B cell (primary cell): ENCODE measurements around the gene HSD17B1. TPM values are rescaled to one million over a fixed set of nuclear protein-coding genes. Genes with fewer than 3 reads are reported as not detected.

Experiments
- ATAC-seq: fragments of 200-7000 bp; cut with Tn5 transposase; one replicate; pipeline ENCODE4 v1.10.0; 2021; ENCODE audit warnings: low read depth, mild to moderate bottlenecking, moderate number of reproducible peaks, moderate library complexity
- CTCF ChIA-PET: fragments of 350-600 bp; sonication (Branson Sonifier 250); formaldehyde crosslinking; loops from one replicate; lab custom pipeline; 2021; ENCODE audit warnings: antibody characterized with exemption, inconsistent platforms; lab: Charles Lee
- POLR2A ChIA-PET: fragments of 350-600 bp; sonication (Branson Sonifier 250); formaldehyde crosslinking; loops from one replicate; lab custom pipeline; 2021; ENCODE audit warnings: antibody characterized with exemption; lab: Charles Lee
- DNase-seq: peaks from one replicate; pipeline ENCODE4 v3.0.0; 2013
- H2AFZ ChIP-seq: 2 replicates; pipeline ENCODE4 v1.6.1; 2012; ENCODE audit warnings: mild to moderate bottlenecking, low read depth, low read length; ENCODE audit not compliant: insufficient read depth, poor library complexity, severe bottlenecking
- H3K27ac ChIP-seq, 2 donors: 1 replicate in 1 of 2; 2 replicates in 1 of 2; pipeline ENCODE4 v1.5.1; 2012 to 2013; ENCODE audit warnings: low read length in 2 of 2, mild to moderate bottlenecking in 2 of 2, moderate library complexity in 1 of 2
- H3K27me3 ChIP-seq, 4 experiments: fragments of 200-600 bp in 1 of 4; sonication (generic) in 1 of 4; replicated peaks in 1 of 4; 1 replicate in 2 of 4; 2 replicates in 2 of 4; pipeline versions ENCODE4 v1.6.1 to v1.7.0; 2013 to 2016; ENCODE audit warnings: low read length in 3 of 4, mild to moderate bottlenecking in 2 of 4, mixed read lengths in 1 of 4, moderate library complexity in 1 of 4; ENCODE audit not compliant: insufficient read depth in 4 of 4, control insufficient read depth in 3 of 4; ENCODE audit errors: control extremely low read depth in 1 of 4
- H3K36me3 ChIP-seq, 2 experiments: replicated peaks in 1 of 2; 1 replicate in 1 of 2; 2 replicates in 1 of 2; pipeline versions ENCODE4 v1.6.1 to v1.7.1; 2013; ENCODE audit warnings: low read length in 1 of 2; ENCODE audit not compliant: insufficient read depth in 2 of 2, control insufficient read depth in 1 of 2; ENCODE audit errors: control extremely low read depth in 1 of 2, extremely low read depth in 1 of 2
- H3K4me1 ChIP-seq, 2 donors: fragments of 200-600 bp in 1 of 2; sonication (generic) in 1 of 2; 1 replicate in 1 of 2; 2 replicates in 1 of 2; pipeline versions ENCODE4 v1.5.1 to v1.6.1; 2013 to 2017; ENCODE audit warnings: low read length in 2 of 2; ENCODE audit not compliant: control insufficient read depth in 2 of 2, insufficient read depth in 2 of 2
- H3K4me2 ChIP-seq: replicated peaks from 2 replicates; pipeline ENCODE3; 2012; ENCODE audit warnings: mild to moderate bottlenecking, low read depth, low read length; ENCODE audit not compliant: poor library complexity, severe bottlenecking
- H3K4me3 ChIP-seq, 5 experiments: fragments of 200-600 bp in 1 of 5; sonication (generic) in 1 of 5; 1 replicate in 3 of 5; 2 replicates in 2 of 5; pipeline versions ENCODE4 v1.5.1 to v1.7.0; 2011 to 2016; ENCODE audit warnings: low read length in 4 of 5, mild to moderate bottlenecking in 4 of 5, low read depth in 2 of 5, control low read depth in 1 of 5, moderate library complexity in 1 of 5; ENCODE audit not compliant: insufficient read depth in 1 of 5; ENCODE audit errors: control extremely low read depth in 1 of 5, extremely low read depth in 1 of 5
- H3K79me2 ChIP-seq: fragments of 200-600 bp; sonication (generic); one replicate; pipeline ENCODE4 v1.6.0; 2016; ENCODE audit warnings: low read length; ENCODE audit not compliant: control insufficient read depth, insufficient read depth
- H3K9ac ChIP-seq: fragments of 200-600 bp; sonication (generic); 2 replicates; pipeline ENCODE4 v1.6.1; 2017; ENCODE audit warnings: mild to moderate bottlenecking, low read length, moderate library complexity
- H3K9me3 ChIP-seq, 3 donors: one replicate each; pipeline versions ENCODE4 v1.6.1 to v1.7.1; 2013; ENCODE audit warnings: low read length in 2 of 3; ENCODE audit not compliant: control insufficient read depth in 2 of 3, insufficient read depth in 1 of 3; ENCODE audit errors: control extremely low read depth in 1 of 3
- H4K20me1 ChIP-seq: 2 replicates; pipeline ENCODE4 v1.6.0; 2012; ENCODE audit warnings: mild to moderate bottlenecking, low read length; ENCODE audit not compliant: insufficient read depth, control insufficient read depth, poor library complexity, severe bottlenecking
- H3K27ac Mint-ChIP-seq: one replicate; pipeline ENCODE4 v1.8.0; 2021; ENCODE audit warnings: mixed read lengths
- H3K27me3 Mint-ChIP-seq: one replicate; pipeline ENCODE4 v1.8.0; 2021; ENCODE audit warnings: mixed read lengths
- H3K4me1 Mint-ChIP-seq: one replicate; pipeline ENCODE4 v1.8.0; 2021; ENCODE audit warnings: mixed read lengths
- H3K4me3 Mint-ChIP-seq: one replicate; pipeline ENCODE4 v1.8.0; 2021; ENCODE audit warnings: mixed read lengths
- H3K9me3 Mint-ChIP-seq: one replicate; pipeline ENCODE4 v1.8.0; 2022; ENCODE audit warnings: mixed read lengths; ENCODE audit not compliant: insufficient read depth
- EZH2 ChIP-seq: IDR thresholded peaks from 2 replicates; pipeline ENCODE4 v1.6.1; 2012; ENCODE audit warnings: borderline replicate concordance, low read depth, mild to moderate bottlenecking, moderate library complexity, low read length; ENCODE audit not compliant: insufficient read depth, poor library complexity, severe bottlenecking
- WGBS: methylation state at CpG from one replicate; pipeline ENCODE4 v1.1.5; 2013; ENCODE audit warnings: missing lambda C conversion rate; ENCODE audit not compliant: insufficient coverage; 5-methylcytosine and 5-hydroxymethylcytosine counted together
- intact Hi-C: fragments of 100-400 bp; cut with micrococcal nuclease; formaldehyde crosslinking; loops from one replicate; pipeline ENCODE4 v1.10.0; 2022
- polyA plus RNA-seq: library from polyadenylated mRNA; depleted of rRNA; stranded (reverse); fragments of >200 nt; gene quantifications from 2 replicates; pipeline ENCODE4 v1.2.3, GENCODE V29; 2012
- total RNA-seq, 2 donors: library from RNA; stranded (reverse); fragments of 120-200 nt in 1 of 2; gene quantifications; 1 replicate in 1 of 2; 2 replicates in 1 of 2; pipeline versions ENCODE4 v1.2.3 to v1.2.4, GENCODE V29; 2013 to 2022
- TF ChIP-seq, protein P1 (sequence below): fragments of 200-600 bp; IDR thresholded peaks from one replicate; pipeline ENCODE4 v1.8.0; 2022; ENCODE audit warnings: antibody characterized with exemption, mild to moderate bottlenecking

The HSD17B1 gene
- total and polyA plus RNA-seq, 2 donors (not counting 1 experiment from before 2014, with no cell fraction given): 1.3 to 3.3 TPM

DNA sequence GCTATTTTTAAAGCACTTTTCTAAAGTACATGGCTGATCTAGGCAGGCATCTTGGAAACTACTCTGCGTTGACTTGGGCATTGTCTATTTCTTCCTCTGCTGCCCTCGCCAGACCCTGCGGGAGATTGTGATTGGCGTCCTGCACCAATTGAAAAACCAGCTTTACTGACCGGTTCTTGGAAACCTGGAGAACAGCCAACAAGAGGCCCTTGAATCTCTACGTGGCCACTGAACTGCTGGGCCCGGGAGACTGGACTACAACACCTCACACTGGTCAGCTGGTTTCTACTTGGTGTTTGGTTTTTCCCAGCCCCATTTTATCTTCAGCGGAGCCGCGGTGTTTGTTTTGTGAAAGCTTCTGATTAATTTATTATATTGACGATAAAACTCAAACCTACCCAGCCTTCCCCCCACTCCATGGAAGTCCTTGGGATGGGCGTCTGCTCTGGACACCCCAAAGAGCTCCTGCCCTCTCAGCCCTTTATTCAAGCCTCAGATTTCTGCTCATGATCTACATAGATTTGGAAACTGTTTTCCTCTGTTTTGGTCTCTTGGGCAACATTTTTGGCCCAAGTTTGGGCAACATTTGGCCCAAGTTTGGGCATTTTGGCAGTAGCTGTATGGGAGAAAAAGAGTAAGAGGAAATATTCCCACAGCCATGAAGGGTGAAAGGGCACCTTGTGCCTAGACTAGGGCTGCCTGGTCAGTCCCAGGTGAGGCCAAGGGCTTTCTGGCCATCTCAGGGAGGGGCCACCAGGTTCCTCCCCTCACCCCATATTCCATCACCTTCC is 18.9 kb downstream of the HSD17B1 start:
- POLR2A ChIA-PET: no interaction called here
- DNase-seq (no peak), ATAC-seq (no peak)
- Mint-ChIP-seq H3K27me3 (no peaks in the 10 kb centered on the region), H3K4me3 (no peak overlapping the region), H3K4me1 (peaks cover 29% of the 10 kb centered on the region), H3K9me3 (no peaks in the 10 kb centered on the region), H3K27ac (no peak overlapping the region)
- Histone ChIP-seq H4K20me1 (peaks cover 13% of the 10 kb centered on the region), H3K4me1 (peaks cover 6 to 23% of the 10 kb centered on the region in 2 donors), H3K9me3 (no peaks in the 10 kb centered on the region), H2AFZ (no peak overlapping the region), H3K79me2 (peaks cover 23% of the 10 kb centered on the region), H3K27ac (no peak overlapping the region), H3K9ac (no peak overlapping the region), H3K4me3 (no peak overlapping the region), H3K27me3 (no peaks in the 10 kb centered on the region), H3K4me2 (no peak overlapping the region), H3K36me3 (peaks cover 7 to 52% of the 10 kb centered on the region in 2 experiments)
- intact Hi-C loops: loop anchor here (10.0 kb wide), 1 partner anchor 423 kb away; the partner anchor contains the start of gene RPL27
- 97% methylated on average over 7 of the region's 12 CpGs for WGBS
- no peak for TF ChIP-seq EZH2
- TF ChIP-seq, protein P1, sequence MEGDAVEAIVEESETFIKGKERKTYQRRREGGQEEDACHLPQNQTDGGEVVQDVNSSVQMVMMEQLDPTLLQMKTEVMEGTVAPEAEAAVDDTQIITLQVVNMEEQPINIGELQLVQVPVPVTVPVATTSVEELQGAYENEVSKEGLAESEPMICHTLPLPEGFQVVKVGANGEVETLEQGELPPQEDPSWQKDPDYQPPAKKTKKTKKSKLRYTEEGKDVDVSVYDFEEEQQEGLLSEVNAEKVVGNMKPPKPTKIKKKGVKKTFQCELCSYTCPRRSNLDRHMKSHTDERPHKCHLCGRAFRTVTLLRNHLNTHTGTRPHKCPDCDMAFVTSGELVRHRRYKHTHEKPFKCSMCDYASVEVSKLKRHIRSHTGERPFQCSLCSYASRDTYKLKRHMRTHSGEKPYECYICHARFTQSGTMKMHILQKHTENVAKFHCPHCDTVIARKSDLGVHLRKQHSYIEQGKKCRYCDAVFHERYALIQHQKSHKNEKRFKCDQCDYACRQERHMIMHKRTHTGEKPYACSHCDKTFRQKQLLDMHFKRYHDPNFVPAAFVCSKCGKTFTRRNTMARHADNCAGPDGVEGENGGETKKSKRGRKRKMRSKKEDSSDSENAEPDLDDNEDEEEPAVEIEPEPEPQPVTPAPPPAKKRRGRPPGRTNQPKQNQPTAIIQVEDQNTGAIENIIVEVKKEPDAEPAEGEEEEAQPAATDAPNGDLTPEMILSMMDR: no peak
- CTCF ChIA-PET: interaction anchor here (0.7 kb wide), 1 partner anchor 137 kb away, joined by 4 read pairs; no protein-coding TSS in a partner anchor

DNA sequence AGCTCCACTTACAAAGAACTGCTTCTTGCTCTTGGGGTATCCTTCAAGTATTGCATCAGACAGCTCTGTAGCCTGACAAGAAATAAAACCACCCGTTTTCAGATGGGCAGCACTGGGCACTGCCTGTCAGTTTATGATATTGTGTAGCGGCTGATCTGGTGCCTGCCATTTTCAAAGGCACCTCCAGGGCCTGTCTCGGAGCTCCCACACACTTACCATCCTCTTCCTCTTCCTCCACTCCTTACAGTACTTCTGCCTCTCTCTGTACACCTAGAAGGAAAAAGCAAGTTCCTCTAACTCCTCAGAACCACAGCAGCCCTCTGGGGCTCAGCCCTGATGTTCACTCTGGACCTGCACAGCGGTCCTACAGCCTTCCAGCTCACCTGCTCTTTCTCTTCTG is 20.4 kb downstream of the HSD17B1 start:
- Histone ChIP-seq H3K4me2 (no peak overlapping the region), H3K79me2 (peaks cover 9% of the 10 kb centered on the region), H3K27ac (no peak overlapping the region), H3K27me3 (no peaks in the 10 kb centered on the region), H4K20me1 (peaks cover 13% of the 10 kb centered on the region), H2AFZ (no peak overlapping the region), H3K9me3 (no peaks in the 10 kb centered on the region), H3K9ac (no peak overlapping the region), H3K4me1 (peaks cover 6 to 26% of the 10 kb centered on the region in 2 donors), H3K36me3 (peaks cover 7 to 52% of the 10 kb centered on the region in 2 experiments), H3K4me3 (no peak overlapping the region)
- intact Hi-C loops: loop anchor here (10.0 kb wide), 1 partner anchor 422 kb away; the partner anchor contains the start of gene RPL27
- H3K4me1 Mint-ChIP-seq: peaks cover 30% of the 10 kb centered on the region
- no peak for ATAC-seq
- no peaks in the 10 kb centered on the region for H3K9me3 Mint-ChIP-seq
- H3K27me3 Mint-ChIP-seq: no peaks in the 10 kb centered on the region
- TF ChIP-seq, protein P1: no peak
- no peak for TF ChIP-seq EZH2
- ChIA-PET POLR2A (interaction anchor here (0.5 kb wide), 1 partner anchor 9 kb away, joined by 5 read pairs; no protein-coding TSS in a partner anchor), CTCF (no interaction called here)
- H3K27ac Mint-ChIP-seq: no peak overlapping the region
- H3K4me3 Mint-ChIP-seq: no peak overlapping the region
- 92% methylated on average over 4 of the region's 4 CpGs for WGBS
- DNase-seq: no peak
